ENCODE measurements around the gene CASK.

DNA sequence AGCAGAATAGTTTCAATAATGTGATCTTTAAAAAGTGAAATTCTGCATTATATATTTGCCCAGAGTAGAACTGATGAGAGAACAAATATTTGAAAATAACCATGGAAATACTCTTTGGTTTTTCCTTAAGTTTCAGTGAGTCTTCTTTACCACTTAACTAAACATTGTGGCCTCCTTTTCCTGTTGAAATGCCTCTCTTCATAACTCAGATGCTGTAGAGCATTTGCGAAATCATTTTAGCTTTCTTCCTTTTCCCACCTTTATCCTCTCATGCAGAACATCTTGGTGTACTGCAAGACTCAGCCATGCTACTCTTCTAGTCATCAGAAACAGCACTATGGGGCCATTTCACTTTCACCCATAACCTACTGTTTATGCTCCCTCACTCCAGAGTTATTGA, 48.2 kb downstream of the CASK start:
- TF ChIP-seq, protein P1, sequence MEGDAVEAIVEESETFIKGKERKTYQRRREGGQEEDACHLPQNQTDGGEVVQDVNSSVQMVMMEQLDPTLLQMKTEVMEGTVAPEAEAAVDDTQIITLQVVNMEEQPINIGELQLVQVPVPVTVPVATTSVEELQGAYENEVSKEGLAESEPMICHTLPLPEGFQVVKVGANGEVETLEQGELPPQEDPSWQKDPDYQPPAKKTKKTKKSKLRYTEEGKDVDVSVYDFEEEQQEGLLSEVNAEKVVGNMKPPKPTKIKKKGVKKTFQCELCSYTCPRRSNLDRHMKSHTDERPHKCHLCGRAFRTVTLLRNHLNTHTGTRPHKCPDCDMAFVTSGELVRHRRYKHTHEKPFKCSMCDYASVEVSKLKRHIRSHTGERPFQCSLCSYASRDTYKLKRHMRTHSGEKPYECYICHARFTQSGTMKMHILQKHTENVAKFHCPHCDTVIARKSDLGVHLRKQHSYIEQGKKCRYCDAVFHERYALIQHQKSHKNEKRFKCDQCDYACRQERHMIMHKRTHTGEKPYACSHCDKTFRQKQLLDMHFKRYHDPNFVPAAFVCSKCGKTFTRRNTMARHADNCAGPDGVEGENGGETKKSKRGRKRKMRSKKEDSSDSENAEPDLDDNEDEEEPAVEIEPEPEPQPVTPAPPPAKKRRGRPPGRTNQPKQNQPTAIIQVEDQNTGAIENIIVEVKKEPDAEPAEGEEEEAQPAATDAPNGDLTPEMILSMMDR (IDR thresholded peaks at IDR 0.05), result no peak
- TF ChIP-seq POLR2A (IDR thresholded peaks at IDR 0.05) (no peak), POLR2AphosphoS5 (IDR thresholded peaks at IDR 0.05) (no peak)

Data from prostate gland (tissue), 2 donors.